ENCODE results near the gene APPL2.

The APPL2 gene

DNA sequence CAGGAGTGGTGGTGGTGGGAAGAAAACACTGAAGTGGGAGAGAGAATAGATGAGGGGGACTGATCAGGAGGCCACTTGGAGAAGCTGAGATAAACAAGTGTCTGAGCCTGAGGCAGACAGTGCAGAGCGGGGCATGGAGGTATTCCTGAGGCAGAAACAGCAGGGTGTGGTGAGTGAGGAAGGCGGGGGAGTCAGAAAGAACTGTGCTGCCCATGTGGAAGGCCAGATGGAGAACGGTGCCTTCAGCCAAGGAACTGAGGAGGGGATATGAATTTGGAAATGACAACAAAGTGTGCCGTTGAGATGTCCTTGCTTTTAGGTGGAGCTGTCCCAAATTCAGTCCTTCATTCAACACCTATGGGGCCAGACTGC lies 13.7 kb downstream of the APPL2 start:
- no peak for DNase-seq

DNA sequence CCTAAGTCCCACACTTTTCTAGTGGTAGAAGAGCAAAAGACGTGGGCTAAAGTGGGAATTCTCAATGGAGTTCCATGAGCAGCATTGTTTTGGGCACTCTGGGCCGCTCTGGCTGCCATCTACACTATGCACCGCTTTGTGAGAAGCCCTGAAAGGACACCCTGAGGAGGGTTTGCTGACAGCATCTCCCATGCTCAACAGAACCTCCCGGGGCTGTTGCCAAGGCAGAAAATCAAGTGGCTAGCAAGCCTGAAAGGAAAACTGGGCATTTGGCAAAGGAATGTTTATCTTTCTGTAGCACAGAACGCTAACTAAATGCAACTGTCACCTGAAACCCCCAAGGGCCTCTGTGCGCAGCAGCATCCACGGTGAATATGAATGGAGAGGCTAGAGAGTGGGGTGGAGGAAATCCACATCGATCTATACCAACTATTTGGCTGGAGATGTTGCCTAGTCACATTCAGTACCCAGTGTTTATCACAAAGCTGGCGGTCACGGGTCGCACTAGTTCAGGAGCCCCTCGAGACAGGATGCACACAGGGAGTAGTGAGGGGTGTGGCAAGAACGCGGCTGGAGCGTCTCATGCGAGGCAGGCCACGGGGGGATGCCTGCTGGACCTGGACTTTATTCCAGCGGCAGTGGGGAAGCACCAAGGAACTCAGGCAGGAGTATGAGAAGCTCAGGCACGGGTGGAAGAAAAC lies 14.2 kb downstream of the APPL2 start:
- no peak for DNase-seq

GRCh38 chr12:105220929-105221290 lies 15.1 kb downstream of the APPL2 start:
- DNase-seq: no peak

DNA sequence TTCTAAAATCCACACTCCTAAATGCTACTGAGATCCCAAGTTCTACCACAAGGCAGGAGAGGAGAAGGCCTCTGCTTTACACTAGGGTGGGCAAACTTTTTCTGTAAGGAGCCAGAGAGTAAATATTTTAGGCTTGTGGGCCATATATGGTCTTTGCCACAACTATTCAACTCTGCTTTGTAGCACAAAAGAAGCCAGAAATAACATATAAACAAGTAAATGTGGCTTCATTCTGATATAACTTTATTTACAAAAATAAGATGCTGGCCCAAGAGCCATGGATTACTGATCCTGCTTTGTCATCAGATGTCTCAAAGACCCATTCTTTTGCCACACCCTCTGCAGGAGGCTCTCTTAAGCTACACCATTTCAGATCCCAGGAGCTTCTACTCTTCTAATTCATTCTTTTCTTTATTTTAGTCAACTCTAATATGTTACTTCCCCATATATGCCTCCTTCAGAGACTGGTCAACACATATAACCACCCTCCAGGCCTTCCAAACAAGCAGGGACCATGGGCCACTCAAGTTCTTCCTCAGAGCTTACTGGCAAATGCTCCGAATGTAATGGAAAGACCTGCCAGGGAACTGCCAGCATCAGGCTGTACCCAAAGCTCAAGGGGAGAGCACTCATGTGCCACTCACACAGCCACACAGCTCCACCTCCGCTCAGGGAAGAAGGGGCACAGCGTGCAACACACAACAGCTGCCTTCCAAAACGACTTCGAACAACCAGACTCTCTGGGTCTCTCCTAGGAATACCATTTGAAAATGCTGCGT lies 15.6 kb downstream of the APPL2 start:
- DNase-seq: no peak

- no peak for DNase-seq
Observed at GRCh38 chr12:105219261-105220028, 16.5 kb downstream of the APPL2 start.

DNA sequence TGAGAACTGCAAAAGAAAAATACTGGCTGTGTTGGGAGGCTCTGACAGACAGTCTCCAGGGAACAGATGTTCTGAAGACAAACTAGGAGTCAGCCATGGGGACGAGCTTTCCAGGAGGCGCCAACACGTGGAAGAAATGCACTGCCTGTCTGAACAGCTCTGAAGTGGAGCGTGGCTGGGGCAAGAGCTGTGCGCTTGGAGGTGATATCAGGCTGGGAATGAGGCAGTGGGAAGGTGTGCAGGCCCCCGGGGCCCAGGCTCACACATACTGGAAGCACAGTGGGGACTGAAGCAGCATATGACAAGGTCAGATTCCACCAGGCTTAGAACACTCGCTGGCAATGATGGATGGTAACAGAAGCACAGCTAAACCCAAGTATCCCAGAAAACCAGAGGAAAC lies 17.5 kb downstream of the APPL2 start:
- no peak for DNase-seq

DNA sequence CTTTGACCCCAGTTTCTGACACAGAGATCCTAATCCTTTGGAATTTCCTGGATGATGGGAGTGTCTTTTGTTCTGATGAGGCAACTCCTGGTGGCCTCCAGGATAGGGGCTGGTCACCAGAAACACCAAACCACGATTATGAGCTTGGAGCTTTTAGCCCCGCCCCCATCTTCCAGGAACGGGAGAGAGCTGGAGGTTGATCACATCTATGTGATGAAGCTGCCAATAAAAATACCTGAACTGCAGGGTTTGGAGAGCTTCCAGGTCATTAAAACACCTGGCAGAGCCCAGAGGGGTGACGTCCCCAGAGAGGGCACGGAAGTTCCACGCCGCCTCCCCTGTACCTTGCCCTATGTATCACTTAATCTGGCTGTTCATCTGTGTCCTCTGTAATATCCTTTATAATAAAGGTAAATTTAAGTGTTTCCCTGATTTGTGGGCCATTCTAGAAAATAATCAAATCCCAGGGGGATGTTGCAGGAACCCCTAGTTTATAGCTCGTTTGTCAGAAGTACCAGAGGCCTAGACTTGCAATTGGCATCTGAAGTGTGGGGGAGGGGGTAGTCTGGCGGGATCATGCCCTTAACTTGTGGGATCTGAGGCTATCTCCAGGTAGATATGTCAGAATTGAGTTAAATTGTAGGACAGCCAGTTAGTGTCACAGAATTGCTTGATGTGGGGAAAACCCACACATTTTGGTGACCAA lies 21.2 kb downstream of the APPL2 start:
- DNase-seq: no peak

- no peak for DNase-seq
Observed at GRCh38 chr12:105214148-105214547, 21.8 kb downstream of the APPL2 start.

DNA sequence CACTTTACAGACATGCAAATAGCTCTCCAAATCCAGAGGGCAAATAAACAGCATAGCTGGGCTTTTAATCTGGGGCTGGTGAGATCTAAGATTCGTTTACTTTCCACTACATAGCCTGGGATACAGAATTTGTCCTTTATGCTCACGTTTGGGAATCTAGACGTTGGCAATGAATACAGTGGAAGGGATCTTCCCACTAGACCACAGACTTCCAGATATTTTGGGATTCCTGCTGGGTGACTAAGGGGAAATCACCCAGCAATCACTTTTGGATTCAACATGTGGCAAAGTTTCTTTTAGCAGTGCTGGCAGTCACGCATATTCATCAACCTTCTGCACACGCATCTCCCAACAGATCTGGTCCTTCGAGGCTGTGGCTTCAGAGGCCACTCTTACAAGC lies 23.5 kb downstream of the APPL2 start:
- DNase-seq: no peak

GRCh38 chr12:105209091-105209490 lies 26.9 kb downstream of the APPL2 start:
- no peak for DNase-seq

DNA sequence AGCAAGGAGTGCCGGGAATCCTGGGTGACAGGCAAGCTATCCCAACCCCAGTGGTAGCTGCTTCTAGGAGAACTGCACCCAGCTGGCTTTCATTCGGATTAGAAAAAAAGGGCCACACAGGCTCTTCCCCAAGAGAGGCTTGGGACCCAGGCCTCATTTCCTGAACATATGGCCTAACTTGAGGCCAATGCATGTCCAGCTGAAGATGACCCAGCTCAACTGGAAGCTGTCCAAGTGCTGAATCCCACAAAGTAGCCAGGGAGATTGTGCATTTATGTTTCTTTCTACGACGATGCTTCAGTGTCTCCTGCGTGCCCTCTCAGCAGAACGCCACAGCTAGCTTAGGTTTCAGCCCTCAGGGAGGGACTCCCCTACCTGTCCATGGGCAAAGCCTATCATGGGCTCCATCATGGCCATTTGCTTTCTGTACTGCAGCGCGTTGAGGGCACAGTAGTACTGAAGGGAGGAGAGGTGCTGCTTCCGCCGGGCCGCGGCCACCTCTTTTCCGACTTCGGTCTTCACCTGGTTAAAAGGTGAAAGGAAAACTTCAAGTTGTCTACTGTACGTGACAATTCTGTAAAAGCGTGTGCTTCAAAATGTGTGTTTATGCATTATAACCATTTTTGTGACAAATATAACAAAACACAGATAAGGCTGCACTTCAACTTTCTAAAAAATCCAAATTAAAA lies 29.1 kb downstream of the APPL2 start:
- no peak for DNase-seq

GRCh38 chr12:105205322-105206048 lies 30.5 kb downstream of the APPL2 start:
- DNase-seq: no peak

DNA sequence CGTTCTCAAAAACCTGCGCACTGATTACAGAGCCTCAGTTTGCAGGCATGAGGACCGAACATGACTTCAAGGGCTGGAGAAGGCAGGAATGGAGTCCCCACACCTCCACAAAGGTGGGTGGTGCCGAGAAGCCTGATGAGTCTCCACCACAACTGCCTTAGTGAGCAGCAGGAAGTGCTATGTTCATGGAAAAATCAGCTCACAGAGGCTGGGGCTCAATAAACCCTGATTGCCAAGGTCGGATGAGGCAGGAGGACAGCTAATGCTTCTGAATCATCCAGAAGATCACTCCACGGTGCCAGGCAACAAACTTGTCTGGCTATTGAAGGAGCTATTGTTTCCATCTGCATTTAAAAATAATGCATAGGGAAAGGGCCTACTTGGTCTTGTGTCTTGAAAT lies 31.1 kb downstream of the APPL2 start:
- no peak for DNase-seq

DNA sequence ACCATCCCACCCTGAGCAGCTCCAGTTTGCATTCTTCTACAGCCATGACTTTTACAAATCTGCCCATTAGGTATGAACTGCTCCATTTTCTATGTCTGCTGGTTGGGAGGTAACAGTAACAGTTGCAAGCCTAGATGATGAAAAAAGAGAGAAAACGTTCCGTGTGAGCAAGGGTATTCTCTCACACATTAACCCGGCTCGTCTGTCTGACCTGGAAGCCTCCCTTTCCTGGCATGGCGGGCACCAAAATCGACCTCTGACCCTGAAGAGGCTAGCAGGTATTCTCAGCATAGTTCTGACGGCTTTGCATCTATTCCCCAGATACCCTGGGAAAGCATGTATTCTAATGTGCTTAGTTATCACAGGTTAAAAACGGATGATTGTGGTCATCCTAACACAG lies 31.8 kb downstream of the APPL2 start:
- no peak for DNase-seq

DNA sequence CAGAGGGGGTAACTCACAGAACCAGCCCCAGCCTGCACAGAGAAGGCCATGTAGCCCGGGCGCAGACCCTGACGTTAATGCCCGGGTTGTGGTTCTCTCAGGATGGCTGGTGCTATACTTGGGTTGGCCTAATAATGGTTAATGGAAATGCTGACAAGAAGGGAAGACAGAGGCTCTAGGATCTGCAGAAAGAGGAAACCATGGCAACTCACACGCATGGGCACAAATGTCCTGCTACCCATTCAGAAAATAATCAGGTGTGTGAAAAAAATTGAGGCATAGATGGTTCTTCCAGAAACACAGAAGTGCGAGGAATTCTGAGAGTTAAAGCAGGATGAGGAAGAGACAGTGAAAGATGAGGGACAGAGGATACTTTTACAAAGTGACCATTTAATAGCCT lies 33.8 kb downstream of the APPL2 start:
- DNase-seq: no peak

DNA sequence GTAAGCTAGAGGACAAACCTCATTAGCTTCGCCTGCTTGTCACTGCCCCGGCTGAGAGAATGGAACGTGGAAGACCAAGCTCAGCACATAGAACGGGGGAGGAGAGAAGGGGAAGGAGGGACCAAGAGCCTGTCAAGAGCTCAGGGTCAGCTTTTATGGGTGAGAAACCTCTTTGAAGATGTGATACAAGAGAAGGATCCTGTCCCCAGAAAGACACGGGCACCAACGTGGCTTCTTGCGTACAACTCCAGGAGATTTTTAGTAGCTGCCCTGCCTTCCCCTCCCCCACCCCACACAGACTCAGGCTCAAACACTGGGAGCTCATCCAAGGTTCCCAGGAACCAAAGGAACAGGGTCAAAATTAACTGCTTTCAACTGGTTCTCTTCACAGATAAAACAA lies 34.7 kb downstream of the APPL2 start:
- no peak for DNase-seq

- DNase-seq: no peak
Observed at GRCh38 chr12:105200385-105200784, 35.6 kb downstream of the APPL2 start.

DNA sequence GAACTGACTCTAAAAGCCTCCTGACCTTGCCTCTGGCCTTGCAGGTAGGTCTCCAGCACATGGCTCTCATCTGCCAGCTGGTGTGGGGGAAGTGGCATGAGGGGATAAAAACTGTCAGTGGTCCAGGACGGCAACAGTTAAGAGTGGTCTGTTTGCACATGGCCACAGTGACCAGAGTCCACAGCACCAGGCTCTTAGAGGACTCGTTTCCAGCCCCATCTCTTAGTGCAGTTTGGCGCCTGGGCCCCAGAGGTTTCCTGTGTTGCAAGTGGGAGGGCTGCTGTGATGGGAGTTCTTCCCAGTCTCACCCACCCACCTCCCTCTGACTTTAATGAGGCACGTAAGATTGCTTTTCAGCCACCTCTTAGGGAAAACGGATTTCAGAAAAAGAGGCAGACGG lies 37.0 kb downstream of the APPL2 start:
- no peak for DNase-seq

DNA sequence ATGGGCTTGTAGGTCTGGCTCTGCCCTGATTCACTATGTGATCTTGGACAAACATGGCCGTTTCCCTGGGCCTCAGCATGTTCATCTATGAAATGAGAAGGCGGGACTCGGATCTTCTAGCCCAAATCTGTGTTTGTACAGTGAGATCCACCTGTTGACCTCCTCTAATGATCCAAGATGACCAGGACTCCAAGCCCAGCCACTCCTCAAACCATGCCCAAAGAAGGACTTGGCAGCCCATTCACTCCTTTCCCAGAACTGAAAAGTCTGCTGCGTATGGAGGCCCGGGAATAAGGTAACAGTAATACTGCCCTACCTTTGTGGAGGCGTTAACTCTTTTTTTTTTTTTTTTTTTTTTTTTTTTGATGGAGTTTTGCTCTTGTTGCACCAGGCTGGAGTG lies 39.9 kb downstream of the APPL2 start:
- DNase-seq: no peak

GRCh38 chr12:105194947-105195346 lies 41.0 kb downstream of the APPL2 start:
- DNase-seq: no peak

DNA sequence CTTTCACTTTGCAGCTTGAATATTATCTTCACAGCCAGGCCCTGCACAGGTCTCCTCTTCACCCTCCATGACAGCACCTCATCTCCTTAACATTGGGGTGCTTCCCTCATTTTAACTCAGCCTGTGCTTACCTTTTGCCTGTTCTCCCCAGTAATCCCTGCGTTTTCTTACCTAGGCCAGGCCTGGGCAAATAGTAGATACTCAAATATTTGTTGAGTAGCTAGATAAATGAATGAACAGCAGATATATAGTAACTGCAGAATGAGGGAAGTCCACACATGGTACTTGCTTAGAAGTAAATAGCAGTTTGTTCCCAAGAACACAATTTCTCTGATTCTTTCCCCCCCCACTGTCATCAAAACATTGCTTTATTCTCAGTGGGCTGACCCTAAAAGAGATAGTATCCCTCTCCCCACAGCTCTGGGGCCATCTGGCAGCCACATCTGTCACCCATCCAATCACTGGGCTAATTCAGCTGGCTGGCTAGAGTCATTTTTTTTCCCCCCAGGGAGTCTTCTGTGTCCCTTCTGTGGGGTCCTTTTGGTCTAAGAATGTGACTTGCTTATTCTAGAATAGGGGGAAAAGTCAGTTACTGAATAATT lies 43.2 kb downstream of the APPL2 start:
- DNase-seq: no peak

DNA sequence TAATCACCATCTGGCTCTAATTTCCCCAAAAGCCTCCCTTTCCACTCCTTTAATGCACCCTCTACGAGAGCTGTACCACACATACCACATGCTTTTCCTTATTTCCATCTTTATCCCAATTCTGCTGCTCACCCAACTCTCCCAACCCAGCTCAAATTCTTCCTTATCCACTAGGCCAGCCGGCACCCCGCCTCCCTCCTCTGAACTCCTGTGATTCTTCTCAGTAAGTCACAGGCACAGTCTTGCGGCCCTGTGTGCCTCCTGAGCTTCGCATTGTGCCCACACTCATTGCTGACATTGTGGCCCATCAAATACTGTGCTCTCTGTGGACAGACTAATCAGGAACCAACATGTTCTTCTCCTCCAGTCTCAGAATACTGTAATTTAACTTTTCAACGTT lies 45.4 kb downstream of the APPL2 start:
- no peak for DNase-seq

Data from activated naive CD4-positive, alpha-beta T cell (primary cell).